ENCODE results near the gene REXO1. TPM values are rescaled to one million over a fixed set of nuclear protein-coding genes. Genes with fewer than 3 reads are reported as not detected.
"Not testable (repeated sequence)": the region's sequence is repeated elsewhere in the genome, so short reads cannot be mapped to it uniquely, and the experiment has no call there.

Gene REXO1
- total RNA-seq, 2 donors from 2014 or later: 22.8 to 27.4 TPM

GRCh38 chr19:1876496-1877279, 28.4 kb upstream of the REXO1 start:
- DNase-seq (ENCODE audit: low spot score); intact Hi-C loops (cut with DNase I): not testable (repeated sequence)

GRCh38 chr19:1875646-1876495, 27.6 kb upstream of the REXO1 start:
- DNase-seq (ENCODE audit: low spot score): peak; percentile 98
- intact Hi-C loops (cut with DNase I): no loop called here

- DNase-seq (ENCODE audit: low spot score); intact Hi-C loops (cut with DNase I): not testable (repeated sequence)
Measured at GRCh38 chr19:1875265-1875645, 27.0 kb upstream of the REXO1 start.

DNA sequence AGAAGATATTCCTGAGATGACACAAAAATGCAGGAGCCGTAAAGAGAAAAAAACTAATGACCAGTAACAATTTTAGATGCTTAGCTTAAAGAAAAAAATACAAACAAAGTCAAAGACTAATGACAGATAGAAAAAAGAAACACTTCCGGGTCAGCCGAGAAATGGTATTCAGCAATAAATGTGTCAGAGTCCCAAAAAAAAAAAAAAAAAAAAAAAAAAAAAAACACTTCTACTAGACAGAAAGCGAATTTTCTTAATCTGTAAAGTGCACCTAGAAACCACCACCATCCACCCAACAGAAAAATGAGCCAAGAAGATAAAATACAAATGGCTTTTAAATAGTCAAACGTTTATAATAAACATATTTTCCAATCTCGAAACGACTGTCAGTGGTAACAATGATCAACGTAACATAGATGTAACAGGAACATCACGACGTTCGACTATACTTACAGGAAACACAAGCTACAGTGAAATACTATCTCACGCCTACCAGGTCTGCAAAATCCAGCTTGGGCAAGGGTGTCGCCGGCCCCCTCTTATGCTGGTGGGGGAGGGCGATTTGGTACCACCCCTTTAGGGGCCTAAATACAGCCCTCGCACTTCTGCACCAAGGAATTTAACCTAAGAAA, 26.4 kb upstream of the REXO1 start:
- DNase-seq (ENCODE audit: low spot score): no peak

DNA sequence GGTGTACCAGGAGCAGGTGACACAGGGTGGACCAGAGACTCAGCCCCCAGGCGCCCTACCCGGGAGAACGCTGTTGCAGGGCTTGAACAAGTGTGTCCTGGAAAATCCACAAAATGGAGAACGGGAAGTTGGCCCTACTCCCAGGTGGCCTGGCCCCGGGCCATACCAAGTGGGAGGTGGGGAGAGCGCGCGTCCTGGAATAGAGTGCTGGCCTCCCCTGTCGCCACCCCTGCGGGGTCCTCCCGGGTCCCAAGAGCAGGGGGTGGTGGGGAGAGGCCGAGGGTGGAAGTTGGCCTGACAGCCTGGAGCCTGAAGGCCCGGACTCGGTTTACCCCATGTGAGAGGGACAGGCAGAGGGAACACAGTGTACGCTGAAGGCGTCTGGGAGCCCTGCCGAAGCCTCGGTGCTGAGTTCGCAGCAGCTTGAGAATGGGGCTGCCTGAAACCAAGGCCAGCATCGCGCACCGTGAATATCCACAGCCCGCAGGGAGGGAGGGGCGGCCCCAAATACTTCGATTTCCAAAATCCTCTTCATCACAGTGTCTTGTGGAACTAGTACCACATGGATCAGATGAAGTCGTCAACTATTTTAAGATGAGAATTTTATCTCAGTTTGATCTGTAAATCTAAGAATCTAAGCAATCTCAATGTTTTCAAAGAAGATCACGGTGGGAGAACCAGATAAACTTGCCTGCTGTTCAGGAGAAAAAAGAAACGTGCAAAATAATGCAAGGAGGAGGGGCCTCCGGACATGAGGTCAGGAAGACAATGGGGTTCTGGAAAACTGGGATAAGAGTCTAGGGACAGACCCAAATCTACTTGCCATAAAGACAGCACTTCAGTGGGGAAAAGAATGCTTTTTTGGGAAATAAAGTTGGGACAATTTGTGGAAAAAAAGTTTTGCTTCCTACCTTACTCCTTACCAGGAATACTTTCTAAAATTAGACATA, 25.5 kb upstream of the REXO1 start:
- intact Hi-C loops (cut with DNase I): no loop called here
- DNase-seq (ENCODE audit: low spot score): no peak

More for the DNA sequence above, 26.4 kb upstream of the REXO1 start:
- intact Hi-C loops (cut with DNase I): no loop called here

DNA sequence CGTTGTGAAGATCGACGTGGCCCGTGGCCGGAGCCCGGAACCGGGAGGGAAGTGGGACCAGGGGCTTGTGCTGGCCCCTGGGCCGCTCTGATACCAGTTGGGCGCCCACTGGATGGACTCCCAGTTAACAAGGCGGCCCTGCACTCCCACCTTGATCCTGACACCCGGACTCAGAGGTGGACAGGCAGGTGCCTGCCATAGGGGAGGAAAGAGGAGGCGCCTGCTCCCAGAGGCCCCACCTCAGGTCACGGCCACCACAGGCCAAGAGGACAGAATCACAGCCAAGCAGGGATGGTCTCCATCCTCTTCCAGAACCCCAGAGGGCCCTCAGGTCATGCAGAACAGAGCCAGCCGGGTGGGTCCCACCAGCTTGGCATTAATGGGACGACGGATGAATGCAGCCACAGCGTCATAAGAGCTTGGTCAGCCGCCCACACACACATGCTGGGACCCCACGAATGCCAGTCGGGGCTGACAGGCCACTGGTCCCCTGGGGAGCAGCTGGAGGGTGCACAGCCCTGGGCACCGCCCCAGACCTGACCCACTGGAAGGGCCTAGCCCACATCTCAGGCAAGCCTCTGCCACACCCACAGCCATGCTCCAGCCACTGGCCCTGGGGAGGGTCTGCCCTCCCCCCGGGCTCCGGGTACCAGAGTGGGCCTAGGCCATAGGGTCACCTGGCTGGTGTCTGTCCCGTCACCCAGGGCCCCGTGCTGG, 24.7 kb upstream of the REXO1 start:
- no peak for DNase-seq (ENCODE audit: low spot score)
- intact Hi-C loops (cut with DNase I): no loop called here

- intact Hi-C loops (cut with DNase I): no loop called here
- DNase-seq (ENCODE audit: low spot score): no peak
Measured at GRCh38 chr19:1871630-1872029, 23.3 kb upstream of the REXO1 start.

DNA sequence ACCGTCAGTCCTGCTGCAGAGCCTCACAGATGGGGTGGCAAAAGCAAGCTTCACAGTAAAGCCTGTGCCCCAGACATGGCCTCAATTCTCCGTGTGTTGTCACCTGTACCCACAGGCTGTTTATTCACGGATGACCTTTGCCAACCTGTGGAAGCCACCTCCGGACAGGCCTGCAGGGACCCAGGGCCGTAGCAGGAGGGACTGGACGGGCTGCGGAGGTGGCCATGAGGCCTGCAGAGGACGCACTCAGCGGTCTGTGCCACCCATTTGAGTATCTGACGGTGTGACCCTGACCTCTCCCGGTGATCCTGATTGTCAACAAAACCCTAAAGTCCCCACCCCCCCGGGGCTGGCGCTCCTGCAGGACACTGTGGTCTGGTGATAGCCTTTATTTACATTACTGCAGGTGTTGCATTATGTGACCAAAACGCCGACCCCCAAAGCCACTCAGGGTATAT, 22.9 kb upstream of the REXO1 start:
- intact Hi-C loops (cut with DNase I): no loop called here
- DNase-seq (ENCODE audit: low spot score): no peak

GRCh38 chr19:1868971-1869370, 20.7 kb upstream of the REXO1 start:
- no peak for DNase-seq (ENCODE audit: low spot score)
- intact Hi-C loops (cut with DNase I): no loop called here

- DNase-seq (ENCODE audit: low spot score): no peak
- intact Hi-C loops (cut with DNase I): no loop called here
Measured at GRCh38 chr19:1867349-1867724, 19.1 kb upstream of the REXO1 start.

DNA sequence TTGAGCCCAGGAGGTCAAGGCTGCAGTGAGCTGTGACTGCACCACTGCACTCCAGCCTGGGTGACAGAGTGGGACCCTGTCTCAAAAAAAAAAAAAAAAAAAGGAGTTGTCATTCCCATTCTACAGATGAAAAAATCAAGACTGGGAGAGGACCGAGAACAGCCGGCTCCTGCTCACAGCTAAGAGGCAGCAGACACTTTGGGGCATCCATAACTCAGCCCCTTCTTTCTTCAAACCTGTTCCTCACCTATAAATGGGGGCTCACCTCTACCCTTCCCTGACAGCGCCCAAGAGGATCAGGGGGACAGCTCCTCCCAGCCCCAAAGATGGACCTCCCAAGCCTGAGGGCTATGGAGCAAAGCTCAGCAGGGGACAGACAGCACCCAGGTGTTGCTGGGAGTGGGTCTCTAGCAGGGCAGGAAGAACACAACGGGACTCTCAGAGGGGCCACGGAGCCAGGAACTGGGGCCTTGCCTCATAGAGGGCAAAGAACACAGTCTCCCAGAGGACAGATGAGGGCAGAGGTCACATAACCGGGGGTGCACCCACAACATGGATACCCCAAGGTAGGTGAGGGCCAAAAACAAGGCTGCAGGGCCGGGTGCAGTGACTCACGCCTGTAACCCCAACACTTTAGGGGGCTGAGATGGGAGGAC, 18.5 kb upstream of the REXO1 start:
- intact Hi-C loops (cut with DNase I): no loop called here
- no peak for DNase-seq (ENCODE audit: low spot score)

DNA sequence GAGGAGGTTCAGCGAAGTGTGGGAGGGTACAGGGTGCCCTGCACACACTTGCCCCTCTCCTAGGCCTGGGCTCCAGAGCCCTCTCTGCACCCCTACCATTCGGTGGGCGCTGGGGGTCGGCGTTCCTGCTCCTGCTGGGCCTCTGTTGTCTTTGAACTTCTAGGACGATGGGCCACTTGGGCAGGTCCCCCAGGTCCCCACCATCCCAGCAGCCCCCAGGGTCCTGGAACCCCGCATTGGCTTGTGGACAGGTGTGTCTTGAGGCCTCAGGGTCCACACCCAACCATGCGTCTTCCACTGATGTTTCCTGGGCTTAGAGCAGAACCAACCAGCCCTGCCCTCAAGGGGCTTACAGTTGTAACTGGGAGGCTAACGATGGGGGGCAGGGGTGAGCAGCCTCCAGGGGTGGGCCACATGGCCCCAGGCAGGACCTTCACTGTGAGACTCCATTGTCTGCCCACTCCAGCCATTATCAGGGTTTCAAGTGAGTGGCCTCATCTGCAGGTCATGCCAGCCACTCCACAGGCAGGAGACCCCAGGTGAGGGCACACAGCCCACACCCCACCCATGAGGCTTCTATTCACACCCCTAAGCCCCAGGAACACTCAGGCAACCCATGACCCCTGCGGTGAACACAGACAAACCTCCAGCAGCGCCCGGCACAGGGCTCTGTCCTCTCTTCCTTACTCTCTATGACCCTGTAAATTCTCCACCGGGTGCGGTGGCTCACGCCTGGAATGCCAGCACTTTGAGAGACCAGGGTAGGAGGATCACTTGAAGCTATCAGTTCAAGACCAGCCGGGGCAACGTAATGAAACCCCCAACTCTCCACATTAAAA, 17.1 kb upstream of the REXO1 start:
- intact Hi-C loops (cut with DNase I): no loop called here
- peak; percentile 81 for DNase-seq (ENCODE audit: low spot score)

- intact Hi-C loops (cut with DNase I): no loop called here
- peak; percentile 91 for DNase-seq (ENCODE audit: low spot score)
Measured at GRCh38 chr19:1864480-1865171, 16.3 kb upstream of the REXO1 start.

DNA sequence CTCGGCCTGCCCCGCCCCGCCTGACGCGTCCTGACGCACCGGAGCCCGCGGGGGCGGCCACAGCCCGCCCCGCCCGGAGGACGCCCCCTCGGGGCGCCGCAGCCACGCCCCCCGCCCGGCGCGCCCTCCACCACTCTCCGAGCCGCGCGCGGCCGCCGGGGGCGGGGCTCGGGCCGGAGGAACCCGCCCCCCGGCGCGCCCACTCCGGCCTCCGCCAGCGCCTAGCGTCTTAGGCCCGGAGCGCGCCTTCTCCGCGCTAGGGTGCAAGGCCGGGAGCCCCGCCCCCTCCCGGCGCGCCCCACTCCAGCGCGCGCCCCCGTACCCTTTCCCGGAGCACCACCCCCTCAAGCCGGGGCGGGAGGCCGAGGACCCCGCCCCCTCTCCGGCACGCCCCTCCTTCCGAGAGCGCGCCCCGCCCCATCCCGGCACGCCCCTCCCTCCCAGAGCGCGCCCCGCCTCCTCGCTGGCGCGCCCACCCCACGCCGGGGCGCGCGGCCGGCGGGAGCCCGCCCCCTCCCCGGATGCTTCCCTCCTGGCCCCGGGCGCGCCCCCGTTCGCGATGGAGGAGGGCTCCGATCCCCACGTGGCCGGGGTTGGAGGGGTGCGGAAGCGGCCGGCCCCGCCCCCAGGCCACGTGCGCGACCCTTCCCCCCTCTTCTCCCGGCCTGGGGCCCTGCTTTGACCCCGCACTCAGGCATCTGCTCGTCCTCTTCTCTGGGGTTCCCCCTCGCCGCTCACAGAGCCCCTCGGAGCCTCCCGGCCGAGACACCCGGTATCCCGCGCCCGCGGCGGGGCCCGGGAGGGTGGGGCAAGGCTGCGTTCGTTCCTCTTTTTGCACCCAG, 15.6 kb upstream of the REXO1 start:
- DNase-seq (ENCODE audit: low spot score): peak; percentile 98
- intact Hi-C loops (cut with DNase I): no loop called here

- intact Hi-C loops (cut with DNase I): no loop called here
- no peak for DNase-seq (ENCODE audit: low spot score)
Measured at GRCh38 chr19:1863328-1863637, 15.0 kb upstream of the REXO1 start, which contains the start of gene KLF16. TSS of gene KLF16 (minus strand) at chr19:1863579. CDS start at chr19:1863497, 82 bp downstream.

Data from posterior vena cava (tissue), 2 donors.